GM12892 (cell line): ENCODE data around the gene CREB3L1.

Source experiments
- POLR2A ChIP-seq: IDR thresholded peaks from 2 replicates; pipeline ENCODE4 v1.6.1; 2011; ENCODE audit warnings: low read depth, low read length, control low read depth
- POLR2AphosphoS5 ChIP-seq: IDR thresholded peaks from 2 replicates; pipeline ENCODE4 v1.6.1; 2011; ENCODE audit warnings: low read depth, low read length, control low read depth
- TAF1 ChIP-seq: IDR thresholded peaks from 2 replicates; pipeline ENCODE4 v1.6.1; 2011; ENCODE audit warnings: low read depth, mild to moderate bottlenecking, control low read depth, low read length, borderline replicate concordance

GRCh38 chr11:46342239-46342638, 64.8 kb downstream of the CREB3L1 start:
- no peak for TF ChIP-seq POLR2A
- TF ChIP-seq POLR2AphosphoS5: no peak
- no peak for TF ChIP-seq TAF1
